ENCODE results near the gene CRYBG2. TPM values are rescaled to one million over a fixed set of nuclear protein-coding genes. Genes with fewer than 3 reads are reported as not detected.

CRYBG2 gene
- total and polyA plus RNA-seq, 10 of the 15 experiments (the other 5 are each of a cell fraction or from before 2014, with no cell fraction given): 0.03 to 1.2 (median 0.11) TPM; not detected in 4

- TF ChIP-seq, protein P1, sequence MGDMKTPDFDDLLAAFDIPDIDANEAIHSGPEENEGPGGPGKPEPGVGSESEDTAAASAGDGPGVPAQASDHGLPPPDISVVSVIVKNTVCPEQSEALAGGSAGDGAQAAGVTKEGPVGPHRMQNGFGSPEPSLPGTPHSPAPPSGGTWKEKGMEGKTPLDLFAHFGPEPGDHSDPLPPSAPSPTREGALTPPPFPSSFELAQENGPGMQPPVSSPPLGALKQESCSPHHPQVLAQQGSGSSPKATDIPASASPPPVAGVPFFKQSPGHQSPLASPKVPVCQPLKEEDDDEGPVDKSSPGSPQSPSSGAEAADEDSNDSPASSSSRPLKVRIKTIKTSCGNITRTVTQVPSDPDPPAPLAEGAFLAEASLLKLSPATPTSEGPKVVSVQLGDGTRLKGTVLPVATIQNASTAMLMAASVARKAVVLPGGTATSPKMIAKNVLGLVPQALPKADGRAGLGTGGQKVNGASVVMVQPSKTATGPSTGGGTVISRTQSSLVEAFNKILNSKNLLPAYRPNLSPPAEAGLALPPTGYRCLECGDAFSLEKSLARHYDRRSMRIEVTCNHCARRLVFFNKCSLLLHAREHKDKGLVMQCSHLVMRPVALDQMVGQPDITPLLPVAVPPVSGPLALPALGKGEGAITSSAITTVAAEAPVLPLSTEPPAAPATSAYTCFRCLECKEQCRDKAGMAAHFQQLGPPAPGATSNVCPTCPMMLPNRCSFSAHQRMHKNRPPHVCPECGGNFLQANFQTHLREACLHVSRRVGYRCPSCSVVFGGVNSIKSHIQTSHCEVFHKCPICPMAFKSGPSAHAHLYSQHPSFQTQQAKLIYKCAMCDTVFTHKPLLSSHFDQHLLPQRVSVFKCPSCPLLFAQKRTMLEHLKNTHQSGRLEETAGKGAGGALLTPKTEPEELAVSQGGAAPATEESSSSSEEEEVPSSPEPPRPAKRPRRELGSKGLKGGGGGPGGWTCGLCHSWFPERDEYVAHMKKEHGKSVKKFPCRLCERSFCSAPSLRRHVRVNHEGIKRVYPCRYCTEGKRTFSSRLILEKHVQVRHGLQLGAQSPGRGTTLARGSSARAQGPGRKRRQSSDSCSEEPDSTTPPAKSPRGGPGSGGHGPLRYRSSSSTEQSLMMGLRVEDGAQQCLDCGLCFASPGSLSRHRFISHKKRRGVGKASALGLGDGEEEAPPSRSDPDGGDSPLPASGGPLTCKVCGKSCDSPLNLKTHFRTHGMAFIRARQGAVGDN (IDR thresholded peaks at IDR 0.05): no peak
- TF ChIP-seq IRF5 (IDR thresholded peaks at IDR 0.05; ENCODE audit: borderline replicate concordance) (no peak), HDAC6 (IDR thresholded peaks at IDR 0.05; ENCODE audit: unreplicated experiment) (no peak), KDM1A (IDR thresholded peaks at IDR 0.05; ENCODE audit: borderline replicate concordance) (no peak), POU2F2 (IDR thresholded peaks at IDR 0.05; ENCODE audit: borderline replicate concordance, low read depth, low read length) (no peak), BHLHE40 (IDR thresholded peaks at IDR 0.05; ENCODE audit: borderline replicate concordance in 1 of 2, low read depth in 2 of 2, low read length in 1 of 2) (no peak)
- TF ChIP-seq, protein P2, sequence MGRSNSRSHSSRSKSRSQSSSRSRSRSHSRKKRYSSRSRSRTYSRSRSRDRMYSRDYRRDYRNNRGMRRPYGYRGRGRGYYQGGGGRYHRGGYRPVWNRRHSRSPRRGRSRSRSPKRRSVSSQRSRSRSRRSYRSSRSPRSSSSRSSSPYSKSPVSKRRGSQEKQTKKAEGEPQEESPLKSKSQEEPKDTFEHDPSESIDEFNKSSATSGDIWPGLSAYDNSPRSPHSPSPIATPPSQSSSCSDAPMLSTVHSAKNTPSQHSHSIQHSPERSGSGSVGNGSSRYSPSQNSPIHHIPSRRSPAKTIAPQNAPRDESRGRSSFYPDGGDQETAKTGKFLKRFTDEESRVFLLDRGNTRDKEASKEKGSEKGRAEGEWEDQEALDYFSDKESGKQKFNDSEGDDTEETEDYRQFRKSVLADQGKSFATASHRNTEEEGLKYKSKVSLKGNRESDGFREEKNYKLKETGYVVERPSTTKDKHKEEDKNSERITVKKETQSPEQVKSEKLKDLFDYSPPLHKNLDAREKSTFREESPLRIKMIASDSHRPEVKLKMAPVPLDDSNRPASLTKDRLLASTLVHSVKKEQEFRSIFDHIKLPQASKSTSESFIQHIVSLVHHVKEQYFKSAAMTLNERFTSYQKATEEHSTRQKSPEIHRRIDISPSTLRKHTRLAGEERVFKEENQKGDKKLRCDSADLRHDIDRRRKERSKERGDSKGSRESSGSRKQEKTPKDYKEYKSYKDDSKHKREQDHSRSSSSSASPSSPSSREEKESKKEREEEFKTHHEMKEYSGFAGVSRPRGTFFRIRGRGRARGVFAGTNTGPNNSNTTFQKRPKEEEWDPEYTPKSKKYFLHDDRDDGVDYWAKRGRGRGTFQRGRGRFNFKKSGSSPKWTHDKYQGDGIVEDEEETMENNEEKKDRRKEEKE (IDR thresholded peaks at IDR 0.05): no peak
These were observed 1.6 kb downstream of the CRYBG2 start (continued) for GRCh38 chr1:26352338-26352679.

Data from GM12878 (cell line).